Measurements from ENCODE around the gene PPIP5K1. TPM values are rescaled to one million over a fixed set of nuclear protein-coding genes. Genes with fewer than 3 reads are reported as not detected.

The PPIP5K1 gene
- polyA plus RNA-seq, 1 experiment: 19.3 TPM

- ChIA-PET POLR2A (interaction anchor here (0.6 to 1.3 kb wide), 5 partner anchors 11 to 743 kb away, joined by 3 to 4 read pairs (median 3); no protein-coding TSS in a partner anchor), CTCF (interaction anchor here (1.3 kb wide), 1 partner anchor 76 kb away, joined by 7 read pairs; no protein-coding TSS in a partner anchor)
- peak overlapping the region; percentile 98 for H3K4me3 ChIP-seq (ENCODE audit: low read depth, low read length)
- no peak for DNase-seq (ENCODE audit: low read depth, low spot score)
- no peak for TF ChIP-seq CTCF (IDR thresholded peaks at IDR 0.05; ENCODE audit: low read depth, low read length)
- no peaks in the 10 kb centered on the region for H3K9me3 ChIP-seq (ENCODE audit: control insufficient read depth, insufficient read depth, low read length)
- no peaks in the 10 kb centered on the region for H3K27me3 ChIP-seq (ENCODE audit: control insufficient read depth, insufficient read depth, low read length)
- H3K27ac ChIP-seq (ENCODE audit: low read depth, low read length): peak overlapping the region; percentile 75
These were observed 73.1 kb downstream of the PPIP5K1 start for GRCh38 chr15:43516801-43517353.

GRCh38 chr15:43516185-43516584, 73.8 kb downstream of the PPIP5K1 start:
- POLR2A ChIA-PET: interaction anchor here (1.1 to 1.3 kb wide), 2 partner anchors 10 to 76 kb away, joined by 3 to 4 read pairs; no protein-coding TSS in a partner anchor
- H3K27me3 ChIP-seq (ENCODE audit: control insufficient read depth, insufficient read depth, low read length): no peaks in the 10 kb centered on the region
- peak overlapping the region; percentile 98 for H3K4me3 ChIP-seq (ENCODE audit: low read depth, low read length)
- TF ChIP-seq CTCF (IDR thresholded peaks at IDR 0.05; ENCODE audit: low read depth, low read length): no peak
- H3K9me3 ChIP-seq (ENCODE audit: control insufficient read depth, insufficient read depth, low read length): no peaks in the 10 kb centered on the region
- no peak for DNase-seq (ENCODE audit: low read depth, low spot score)
- CTCF ChIA-PET: interaction anchor here (1.3 kb wide), 1 partner anchor 75 kb away, joined by 7 read pairs; no protein-coding TSS in a partner anchor
- H3K27ac ChIP-seq (ENCODE audit: low read depth, low read length): peak overlapping the region; percentile 75

- POLR2A ChIA-PET: interaction anchor here (1.1 kb wide), 1 partner anchor 10 kb away, joined by 3 read pairs; no protein-coding TSS in a partner anchor
- H3K4me3 ChIP-seq (ENCODE audit: low read depth, low read length): peak overlapping the region; percentile 98; the same call in 1 of the 2 replicates
- peak overlapping the region; percentile 75 for H3K27ac ChIP-seq (ENCODE audit: low read depth, low read length)
- DNase-seq (ENCODE audit: low read depth, low spot score): no peak
- CTCF ChIA-PET: interaction anchor here (0.7 to 6.7 kb wide), 3 partner anchors 14 to 75 kb away, joined by 3 to 39 read pairs (median 14); no protein-coding TSS in a partner anchor
- no peak for TF ChIP-seq CTCF (IDR thresholded peaks at IDR 0.05; ENCODE audit: low read depth, low read length)
- H3K9me3 ChIP-seq (ENCODE audit: control insufficient read depth, insufficient read depth, low read length): no peaks in the 10 kb centered on the region
- no peaks in the 10 kb centered on the region for H3K27me3 ChIP-seq (ENCODE audit: control insufficient read depth, insufficient read depth, low read length)
These were observed 74.3 kb downstream of the PPIP5K1 start for GRCh38 chr15:43515741-43516140.

GRCh38 chr15:43514241-43515057, 75.6 kb downstream of the PPIP5K1 start:
- peak; percentile 75 for TF ChIP-seq CTCF (IDR thresholded peaks at IDR 0.05; ENCODE audit: low read depth, low read length)
- H3K27me3 ChIP-seq (ENCODE audit: control insufficient read depth, insufficient read depth, low read length): no peaks in the 10 kb centered on the region
- no peak overlapping the region for H3K4me3 ChIP-seq (ENCODE audit: low read depth, low read length)
- H3K9me3 ChIP-seq (ENCODE audit: control insufficient read depth, insufficient read depth, low read length): no peaks in the 10 kb centered on the region
- CTCF ChIA-PET: interaction anchor here (0.7 to 6.7 kb wide), 17 partner anchors 8 to 138 kb away, joined by 3 to 39 read pairs (median 5); partner anchors contain the start of gene TP53BP1
- DNase-seq (ENCODE audit: low read depth, low spot score): no peak
- POLR2A ChIA-PET: interaction anchor here (0.6 to 0.9 kb wide), 2 partner anchors 9 to 26 kb away, joined by 3 to 4 read pairs; no protein-coding TSS in a partner anchor
- H3K27ac ChIP-seq (ENCODE audit: low read depth, low read length): peak overlapping the region; percentile 40
